ENCODE data around the gene RSAD1.
"Not testable (repeated sequence)": the region's sequence is repeated elsewhere in the genome, so short reads cannot be mapped to it uniquely, and the experiment has no call there.

Gene RSAD1

DNA sequence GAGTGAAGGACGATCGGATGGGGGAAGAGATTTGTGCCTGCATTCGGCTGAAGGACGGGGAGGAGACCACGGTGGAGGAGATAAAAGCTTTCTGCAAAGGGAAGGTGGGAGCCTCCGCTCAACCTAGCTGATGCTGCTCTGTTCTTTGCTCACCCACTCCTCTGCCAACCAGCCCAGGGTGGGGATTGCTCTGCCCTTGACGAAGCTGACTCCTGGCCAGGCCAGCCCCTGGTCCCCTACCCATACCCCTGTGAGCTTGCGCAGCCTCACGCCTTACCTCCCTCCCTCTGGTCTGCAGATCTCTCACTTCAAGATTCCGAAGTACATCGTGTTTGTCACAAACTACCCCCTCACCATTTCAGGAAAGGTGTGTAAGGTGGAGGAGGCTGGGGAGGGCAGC is 4.8 kb upstream of the RSAD1 start:
- no peak for DNase-seq

DNA sequence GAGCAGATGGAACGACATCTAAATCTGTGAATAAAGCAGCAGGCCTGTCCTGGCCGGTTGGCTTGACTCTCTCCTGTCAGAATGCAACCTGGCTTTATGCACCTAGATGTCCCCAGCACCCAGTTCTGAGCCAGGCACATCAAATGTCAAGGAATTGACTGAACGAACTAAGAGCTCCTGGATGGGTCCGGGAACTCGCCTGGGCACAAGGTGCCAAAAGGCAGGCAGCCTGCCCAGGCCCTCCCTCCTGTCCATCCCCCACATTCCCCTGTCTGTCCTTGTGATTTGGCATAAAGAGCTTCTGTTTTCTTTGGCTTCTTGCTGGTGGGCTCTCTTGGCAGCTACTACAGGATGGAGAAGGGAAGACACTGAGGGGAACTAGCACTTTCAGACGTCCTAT is 4.1 kb upstream of the RSAD1 start:
- no peak for DNase-seq

DNA sequence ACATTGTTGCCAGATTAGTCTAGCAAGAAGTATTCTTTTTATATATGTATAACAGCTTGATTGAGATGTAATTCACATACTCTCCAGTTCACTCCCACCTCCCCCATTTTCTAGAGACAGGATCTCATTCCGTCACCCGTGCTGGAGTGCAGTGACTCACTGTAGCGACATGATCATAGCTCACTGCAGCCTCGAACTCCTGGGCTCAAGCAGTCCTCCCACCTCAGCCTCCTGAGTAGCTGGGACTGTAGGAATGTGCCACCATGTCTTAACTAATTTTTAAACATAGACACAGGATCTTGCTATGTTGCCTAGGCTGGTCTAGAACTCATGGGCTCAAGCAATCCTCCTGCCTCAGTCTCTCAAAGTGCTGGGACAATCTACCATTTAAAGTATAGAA is 3.3 kb upstream of the RSAD1 start:
- DNase-seq: no peak

DNA sequence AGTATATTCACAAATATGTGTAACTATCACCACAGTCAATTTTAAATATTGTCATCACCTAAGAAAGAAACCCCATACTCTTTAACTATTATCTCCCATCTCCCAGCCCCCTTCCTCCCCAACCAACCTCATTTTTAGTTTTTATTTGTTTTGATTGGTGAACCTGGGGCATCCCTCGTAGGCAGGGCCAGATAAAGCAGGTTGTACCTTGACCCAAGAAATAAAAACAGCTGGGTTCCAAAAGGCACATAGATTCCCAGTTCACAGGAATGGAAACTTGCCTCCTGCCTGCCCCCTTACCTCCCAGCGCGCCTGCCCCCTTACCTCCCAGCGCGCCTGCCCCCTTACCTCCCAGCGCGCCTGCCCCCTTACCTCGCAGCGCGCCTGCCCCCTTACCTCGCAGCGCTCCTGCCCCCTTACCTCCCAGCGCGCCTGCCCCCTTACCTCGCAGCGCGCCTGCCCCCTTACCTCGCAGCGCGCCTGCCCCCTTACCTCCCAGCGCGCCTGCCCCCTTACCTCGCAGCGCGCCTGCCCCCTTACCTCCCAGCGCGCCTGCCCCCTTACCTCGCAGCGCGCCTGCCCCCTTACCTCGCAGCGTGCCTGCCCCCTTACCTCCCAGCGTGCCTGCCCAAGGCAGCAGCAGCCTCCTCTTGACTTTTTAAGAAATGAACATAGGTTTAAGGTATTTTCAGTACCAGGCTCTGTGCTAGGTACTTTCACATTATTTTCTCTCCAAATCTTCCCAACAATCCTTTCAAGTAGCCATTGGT is 2.7 kb upstream of the RSAD1 start:
- not testable (repeated sequence) for DNase-seq

DNA sequence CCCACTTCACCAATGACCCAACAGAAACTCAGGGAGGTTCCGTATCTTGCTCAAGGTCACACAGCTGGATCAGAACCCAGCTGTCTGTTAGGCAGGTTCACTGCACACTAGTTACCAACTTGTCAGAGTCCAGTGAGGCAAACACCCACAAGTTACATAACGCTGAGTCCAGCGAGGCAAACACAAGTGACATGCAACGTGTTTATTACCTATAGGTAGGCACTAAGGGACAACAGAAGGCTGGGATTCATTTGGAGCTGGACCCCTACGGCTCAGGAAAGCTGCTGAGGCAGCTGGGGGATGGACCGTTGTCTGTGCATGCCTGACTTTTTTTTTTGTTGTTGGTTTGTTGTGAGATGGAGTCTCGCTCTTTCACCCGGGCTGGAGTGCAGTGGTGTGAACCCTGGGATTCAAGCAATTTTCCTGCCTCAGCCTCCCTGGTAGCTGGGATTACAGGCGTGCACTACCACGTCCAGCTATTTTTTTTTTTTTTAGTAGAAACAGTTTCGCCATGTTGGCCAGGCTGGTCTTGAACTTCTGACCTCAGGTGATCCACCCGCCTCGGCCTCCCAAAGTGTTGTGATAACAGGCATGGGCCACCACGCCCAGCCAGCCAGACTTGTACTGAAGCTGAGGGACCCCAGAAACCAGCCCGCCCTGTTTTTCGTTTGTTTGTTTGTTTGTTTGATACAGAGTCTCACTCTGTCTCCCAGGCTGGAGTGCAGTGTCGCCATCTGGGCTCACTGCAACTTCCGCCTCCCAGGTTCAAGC is 1.9 kb upstream of the RSAD1 start:
- DNase-seq: no peak

DNA sequence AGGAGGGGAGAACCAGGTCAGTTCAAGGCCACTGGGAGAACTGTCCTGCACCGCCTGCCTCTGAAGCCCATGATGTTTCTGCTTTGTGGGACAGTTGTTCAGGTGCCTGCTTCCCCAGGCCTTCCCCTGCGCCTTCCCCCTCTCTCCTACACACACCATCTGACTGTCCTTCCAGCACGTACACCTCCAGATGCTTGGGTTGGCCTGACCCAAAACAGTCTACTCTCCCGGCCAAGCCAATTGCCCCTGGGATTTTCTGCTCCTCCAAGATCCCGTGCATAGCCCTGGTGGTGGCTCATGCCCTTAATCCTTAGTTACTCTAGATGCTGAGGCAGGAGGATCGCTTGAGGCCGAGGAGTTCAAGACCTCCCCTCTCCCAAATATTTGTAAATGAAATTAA is 684 bp upstream of the RSAD1 start:
- no peak for DNase-seq

DNA sequence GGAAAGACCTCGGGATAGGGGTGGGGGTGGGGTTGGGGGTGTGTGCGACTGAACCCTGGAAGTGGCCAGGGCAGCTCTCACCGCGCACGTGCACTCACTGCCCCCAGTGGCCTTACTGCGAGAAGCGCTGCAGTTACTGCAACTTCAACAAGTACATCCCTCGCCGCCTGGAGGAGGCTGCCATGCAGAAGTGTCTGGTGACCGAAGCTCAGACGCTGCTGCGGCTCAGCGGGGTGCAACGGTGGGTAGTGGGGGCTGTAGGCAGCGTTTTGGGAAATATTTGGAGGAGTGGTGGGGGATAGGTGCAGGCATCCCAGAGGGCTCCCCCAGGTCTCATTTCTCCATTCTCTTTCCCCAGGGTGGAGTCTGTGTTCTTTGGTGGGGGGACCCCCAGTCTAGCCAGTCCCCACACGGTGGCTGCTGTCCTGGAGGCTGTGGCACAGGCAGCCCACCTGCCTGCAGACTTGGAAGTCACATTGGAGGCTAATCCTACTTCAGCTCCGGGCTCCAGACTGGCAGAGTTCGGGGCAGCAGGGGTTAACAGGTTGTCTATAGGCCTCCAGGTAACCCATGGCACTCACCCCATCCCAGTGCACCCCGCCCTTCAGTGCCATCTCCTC is 972 bp downstream of the RSAD1 start:
- peak; percentile 92 for DNase-seq

DNA sequence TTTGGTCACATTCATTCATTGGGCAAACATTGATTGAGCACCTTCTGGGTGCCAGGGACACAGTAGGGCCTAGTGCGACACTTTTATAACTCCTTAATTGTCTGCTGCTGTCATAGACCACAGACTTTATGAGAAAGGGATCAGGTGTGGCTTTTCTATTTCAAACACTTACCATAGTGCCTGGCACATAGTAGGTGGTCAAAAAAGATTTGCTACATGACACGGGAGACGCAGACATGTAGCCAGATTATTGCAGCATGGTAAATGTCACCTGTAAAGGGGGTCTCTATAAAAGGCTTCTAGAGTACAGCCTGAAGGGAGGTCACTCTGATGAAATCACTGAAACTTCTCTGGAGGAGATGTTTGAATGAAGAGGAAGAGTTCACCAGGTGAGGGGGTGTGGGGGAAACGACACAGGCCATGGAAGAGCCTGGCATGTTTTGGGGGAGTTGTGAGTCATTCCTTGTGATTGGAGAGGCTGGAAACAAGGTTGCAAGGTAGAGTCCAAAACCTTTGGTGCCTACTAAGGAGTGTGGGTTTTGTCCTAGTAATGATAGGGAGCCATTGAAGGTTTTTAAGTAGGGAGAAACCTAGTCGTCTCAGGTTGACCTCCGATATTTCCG is 1.6 kb downstream of the RSAD1 start:
- DNase-seq: no peak

DNA sequence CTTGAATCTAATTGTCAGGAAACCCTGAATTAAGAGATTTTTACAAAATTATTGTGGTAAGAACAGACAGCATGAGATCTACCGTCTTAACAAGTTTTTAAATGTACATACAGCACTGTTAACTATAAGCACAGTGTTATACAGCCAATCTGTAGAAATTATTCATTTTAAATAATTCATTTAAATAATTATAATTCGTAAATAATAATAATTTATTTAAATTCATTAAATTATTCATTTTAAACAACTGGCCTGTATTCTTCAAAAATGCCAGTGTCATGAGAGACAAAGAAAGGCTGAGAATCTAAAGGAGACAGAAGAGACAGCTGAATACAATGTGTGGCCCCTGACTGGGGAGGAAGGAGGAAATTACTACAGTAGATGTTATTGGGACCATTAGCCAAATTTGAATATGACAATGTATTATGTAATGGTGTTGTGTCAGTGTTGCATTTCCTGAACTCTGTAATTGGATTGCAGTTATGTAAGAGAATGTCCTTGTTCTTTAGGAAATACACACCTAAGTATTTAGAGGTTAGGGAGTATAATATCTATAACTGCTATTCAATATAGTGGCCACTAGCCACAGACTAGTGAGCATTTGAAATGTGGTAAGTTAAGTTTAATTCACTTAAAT is 2.3 kb downstream of the RSAD1 start:
- DNase-seq: no peak

DNA sequence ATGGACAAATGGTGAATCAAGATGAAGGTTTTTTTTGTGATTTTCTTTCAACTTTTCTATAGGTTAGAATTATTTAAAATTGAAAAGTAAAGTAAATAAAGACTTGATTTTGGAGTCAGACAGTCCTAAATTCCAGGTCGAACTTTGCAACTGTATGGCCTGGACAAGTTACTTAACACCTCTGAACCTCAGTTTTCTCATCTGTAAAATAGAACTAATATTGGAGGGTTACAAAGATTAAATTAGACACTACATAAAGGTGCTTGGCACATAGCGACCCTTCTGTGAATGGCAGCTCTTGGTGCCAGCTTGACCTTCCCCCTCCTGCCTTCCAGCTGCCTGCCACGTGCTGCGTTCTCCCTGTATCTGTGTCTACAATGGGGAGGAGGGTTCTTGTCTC is 3.0 kb downstream of the RSAD1 start:
- no peak for DNase-seq

DNA sequence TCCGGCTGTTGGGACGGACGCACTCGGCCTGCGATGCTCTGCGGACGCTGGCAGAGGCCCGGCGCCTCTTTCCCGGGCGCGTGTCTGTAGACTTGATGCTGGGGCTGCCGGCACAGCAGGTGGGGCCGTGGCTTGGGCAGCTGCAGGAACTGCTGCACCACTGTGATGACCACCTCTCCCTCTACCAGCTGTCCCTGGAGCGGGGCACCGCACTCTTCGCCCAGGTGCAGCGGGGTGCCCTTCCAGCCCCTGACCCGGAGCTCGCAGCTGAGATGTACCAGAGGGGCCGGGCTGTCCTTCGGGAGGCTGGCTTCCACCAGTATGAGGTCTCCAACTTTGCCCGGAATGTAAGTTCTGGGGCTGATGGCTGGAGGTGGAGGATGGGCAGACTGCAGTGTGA is 3.5 kb downstream of the RSAD1 start:
- no peak for DNase-seq

DNA sequence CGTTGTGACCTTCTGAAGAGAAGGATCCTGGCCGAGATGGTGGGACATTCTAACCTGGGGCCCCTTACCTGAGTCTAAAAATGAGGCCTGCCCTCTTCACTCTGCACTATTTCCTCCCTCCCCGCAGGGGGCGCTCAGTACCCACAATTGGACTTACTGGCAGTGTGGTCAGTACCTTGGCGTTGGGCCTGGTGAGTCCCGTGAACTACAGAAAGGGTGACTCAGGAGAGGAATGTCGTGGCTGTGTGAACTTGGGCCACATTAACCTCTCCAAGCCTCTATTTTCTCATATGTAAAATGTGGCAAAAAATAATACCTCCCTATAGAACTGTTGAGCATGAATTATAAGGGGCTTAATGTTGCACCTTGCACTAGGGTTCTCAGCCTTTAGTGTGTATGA is 3.9 kb downstream of the RSAD1 start:
- DNase-seq: peak; percentile 90

DNA sequence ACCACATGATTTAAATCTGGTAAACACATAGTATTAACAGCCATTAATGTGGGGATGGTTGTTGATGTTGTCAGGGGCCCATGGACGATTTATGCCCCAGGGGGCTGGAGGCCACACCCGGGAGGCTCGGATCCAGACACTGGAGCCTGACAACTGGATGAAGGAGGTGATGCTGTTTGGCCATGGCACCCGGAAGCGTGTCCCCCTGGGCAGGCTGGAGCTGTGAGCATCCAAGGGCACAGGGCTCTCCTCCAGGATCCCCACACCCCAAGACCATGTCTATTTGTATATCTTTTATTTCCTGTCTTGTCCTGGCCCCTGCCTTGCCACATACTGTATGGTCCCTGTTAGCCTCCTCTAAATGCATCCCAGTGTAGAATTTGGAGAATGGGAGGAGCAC is 4.6 kb downstream of the RSAD1 start:
- DNase-seq: no peak

DNA sequence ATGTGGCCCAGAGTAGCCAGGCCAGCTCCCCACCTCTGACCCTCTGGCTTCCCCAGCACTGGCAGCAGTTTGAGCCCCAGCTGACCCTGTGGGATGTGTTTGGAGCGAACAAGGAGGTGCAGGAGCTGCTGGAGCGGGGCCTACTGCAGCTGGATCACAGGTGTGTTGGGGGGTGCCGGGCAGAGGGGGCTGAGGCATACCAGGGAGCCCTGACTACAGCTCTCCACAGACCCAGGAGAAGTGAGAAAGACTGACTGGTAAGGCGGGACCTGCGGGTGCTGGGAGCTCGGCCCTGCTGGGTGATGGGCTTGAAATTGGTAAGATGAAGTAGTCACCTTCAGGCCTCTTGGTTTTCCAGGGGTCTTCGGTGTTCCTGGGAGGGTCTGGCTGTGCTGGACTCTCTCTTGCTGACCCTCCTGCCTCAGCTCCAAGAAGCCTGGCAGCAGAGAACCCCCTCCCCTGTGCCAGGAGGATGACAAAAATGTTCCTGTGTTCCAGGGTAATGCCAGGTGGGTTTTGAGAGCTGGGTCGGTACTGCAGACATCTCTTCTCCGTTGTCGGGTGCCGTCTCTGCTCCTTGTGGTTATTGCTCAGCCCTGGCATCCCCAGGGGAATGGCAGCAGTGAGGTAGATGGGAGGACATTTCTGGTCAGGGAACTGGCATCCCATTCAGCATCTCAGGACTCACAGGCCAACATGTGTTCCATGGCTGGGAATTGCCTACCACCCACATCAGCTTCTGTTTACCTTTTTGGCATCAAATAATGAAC is 5.9 kb downstream of the RSAD1 start:
- no peak for DNase-seq

DNA sequence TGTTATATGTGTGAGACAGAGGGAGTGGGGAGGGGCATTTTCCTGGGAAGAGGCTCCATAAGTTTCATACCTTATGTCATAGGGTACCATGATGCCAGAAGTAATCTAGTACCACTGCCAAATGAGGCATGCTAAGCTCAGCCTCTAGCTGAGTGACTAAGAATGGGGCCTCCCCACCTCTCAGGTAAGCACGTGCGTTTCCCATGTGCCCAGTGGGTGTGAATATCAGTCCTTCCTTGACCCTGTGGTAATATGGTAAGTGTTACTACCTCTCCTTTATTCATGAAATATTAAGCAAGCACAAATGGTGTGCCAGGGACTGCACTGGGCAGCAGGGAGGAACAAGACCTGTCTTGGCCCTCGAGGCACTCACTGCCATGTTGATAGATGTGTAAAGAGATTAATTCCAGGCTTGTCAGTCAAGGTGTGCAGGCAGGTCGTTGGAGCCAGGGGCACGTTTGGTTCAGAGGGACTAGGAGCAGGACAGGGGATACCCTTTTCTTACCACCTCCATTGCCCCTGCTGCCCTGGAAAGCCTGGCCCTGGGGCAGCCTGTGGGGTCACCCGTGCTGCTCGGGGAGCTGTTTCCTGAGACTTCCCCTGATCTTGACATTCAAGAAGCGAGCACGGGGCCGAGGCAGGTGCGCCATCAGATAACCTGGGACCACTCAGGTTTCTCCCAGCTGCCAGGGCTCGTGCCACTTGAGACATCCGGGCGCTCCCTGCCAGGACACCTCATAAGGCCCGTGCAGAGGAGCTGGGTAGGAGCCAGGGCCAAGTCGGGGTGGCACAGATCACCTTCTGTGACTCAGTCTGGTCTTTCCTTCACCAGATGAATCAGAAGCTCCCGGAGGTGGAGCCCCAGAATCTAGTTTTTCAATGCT is 8.8 kb downstream of the RSAD1 start:
- no peak for DNase-seq

DNA sequence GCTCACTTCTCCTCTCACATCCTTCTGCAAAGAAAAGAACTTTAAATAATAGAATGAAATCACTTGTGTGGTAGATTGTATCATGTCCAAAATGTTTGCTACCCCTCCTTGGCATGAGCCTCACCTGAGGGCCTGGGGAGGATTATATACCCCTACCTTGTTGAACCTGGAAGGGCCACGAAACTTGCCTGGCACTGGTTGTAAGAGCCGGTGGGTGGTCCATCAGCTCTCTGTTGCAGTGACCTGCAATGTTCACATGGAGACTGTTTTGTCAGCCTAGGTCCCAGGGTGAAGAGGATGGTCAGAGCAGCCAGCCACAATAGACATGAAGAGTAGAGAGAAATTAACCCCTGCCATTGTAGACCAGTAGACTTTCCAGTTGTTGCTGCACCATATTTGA is 10.2 kb downstream of the RSAD1 start:
- DNase-seq: no peak

DNA sequence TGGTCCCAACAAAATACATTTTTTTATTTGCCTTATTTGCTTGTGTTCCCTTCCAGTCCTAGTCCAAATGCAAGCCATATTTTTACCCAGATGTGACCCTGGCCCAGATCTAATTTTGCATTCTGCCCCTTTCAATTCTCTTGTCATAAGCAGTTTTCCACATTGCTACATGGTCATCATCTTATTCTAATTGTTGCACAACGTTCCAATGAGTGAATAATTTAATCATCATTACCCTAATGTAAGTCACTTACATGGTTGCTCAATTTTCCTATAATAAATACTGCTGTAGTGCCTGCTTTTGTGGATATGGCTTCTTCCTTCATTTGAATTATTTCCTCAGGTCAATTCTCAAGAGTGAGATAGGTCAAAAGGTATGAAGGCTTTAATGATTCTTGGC is 12.8 kb downstream of the RSAD1 start:
- no peak for DNase-seq

DNA sequence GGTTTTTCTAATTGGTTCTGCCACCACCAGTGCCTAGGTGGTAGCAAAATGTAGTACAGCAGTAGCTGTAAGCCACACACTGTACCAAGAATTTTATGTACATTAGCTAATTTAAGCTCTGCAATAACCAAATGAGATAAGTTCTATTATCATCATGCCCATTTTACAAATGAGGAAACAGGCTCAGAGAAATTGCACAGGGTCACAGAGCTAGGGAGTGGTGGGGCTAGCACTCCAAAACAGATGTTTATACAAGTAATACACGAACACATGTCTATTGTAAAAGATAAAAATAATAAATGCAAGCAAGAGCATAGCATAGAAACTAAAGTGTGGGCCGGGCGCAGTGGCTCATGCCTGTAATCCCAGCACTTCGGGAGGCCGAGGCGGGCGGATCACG is 13.6 kb downstream of the RSAD1 start:
- no peak for DNase-seq

DNA sequence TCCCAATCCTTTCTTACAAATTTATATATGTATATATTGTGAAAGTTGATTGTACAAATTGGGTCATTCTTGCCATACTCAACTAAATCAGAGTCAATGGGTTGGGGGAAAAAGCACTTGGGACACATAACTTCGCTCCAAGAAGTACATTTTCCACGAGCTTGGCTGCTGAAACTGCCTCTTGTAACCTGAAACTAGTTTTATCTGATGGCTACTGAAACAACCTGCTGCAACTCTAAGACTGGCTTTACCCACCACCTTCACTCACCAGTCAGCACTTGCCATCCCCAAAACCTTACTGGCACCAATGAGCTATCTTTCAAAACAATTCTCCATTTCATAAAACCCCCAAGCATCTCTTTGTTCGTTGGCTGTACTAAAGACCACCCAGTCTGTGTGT is 15.1 kb downstream of the RSAD1 start:
- no peak for DNase-seq

DNA sequence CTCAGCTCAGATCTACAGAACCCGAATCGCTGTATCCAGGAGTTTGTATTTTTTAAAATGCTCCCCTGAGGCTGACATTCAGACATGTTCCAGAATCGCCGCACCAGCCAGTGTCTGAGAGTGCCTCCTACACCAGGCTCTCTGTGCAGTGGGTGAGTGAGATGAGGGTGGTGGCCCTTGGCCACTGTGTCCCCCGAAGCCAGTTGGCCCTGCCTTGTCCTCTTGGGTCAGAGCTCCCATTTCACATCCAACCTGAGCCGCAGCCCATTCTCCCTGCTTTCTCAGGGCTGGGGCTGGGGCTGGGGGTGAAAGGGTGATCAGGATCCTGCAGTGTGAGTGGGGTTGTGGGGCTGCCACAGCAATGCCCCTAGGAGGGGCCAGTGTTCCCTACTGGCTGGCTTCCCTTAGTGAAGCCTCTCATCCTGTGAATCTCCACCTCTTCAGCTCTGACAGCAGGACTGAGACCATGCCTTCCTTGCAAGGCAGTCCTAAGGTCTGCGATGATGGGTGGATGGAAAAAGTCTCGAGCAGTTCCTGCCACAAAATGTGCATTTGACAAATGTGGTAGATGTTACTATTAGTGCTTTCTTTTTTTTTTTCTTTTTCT is 16.7 kb downstream of the RSAD1 start:
- DNase-seq: no peak

DNA sequence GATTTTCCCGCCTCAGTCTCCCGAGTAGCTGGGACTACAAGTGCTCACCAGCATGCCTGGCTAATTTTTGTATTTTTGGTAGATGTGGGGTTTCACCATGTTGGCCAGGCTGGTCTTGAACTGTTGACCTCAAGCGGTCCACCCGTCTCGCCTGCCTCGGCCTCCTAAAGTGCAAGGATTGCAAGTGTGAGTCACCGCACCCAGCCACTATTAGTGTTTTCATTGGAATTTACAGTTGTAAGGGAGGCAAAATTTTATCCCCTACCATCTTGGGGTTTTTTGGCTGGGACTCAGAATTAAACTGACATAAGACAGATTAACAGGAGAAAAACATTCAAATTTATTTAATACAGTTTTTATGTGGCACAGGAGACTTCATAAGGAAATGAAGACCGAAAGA is 17.3 kb downstream of the RSAD1 start:
- DNase-seq: no peak

All from RPMI8226 (cell line).